Right lobe of liver (tissue), 4 donors: ENCODE measurements around the gene PHLDB2.

Source experiments
- CTCF ChIP-seq, 4 donors: fragments of 200-600 bp in 3 of 4; fragments of 450-650 bp in 1 of 4; IDR thresholded peaks; one replicate each; pipeline versions ENCODE4 v1.5.1 to v1.8.0; 2016 to 2022; ENCODE audit warnings: antibody characterized with exemption in 4 of 4, mild to moderate bottlenecking in 2 of 4
- POLR2A ChIP-seq: fragments of 450-650 bp; IDR thresholded peaks from one replicate; pipeline ENCODE4 v1.6.1; 2017; ENCODE audit warnings: antibody characterized with exemption, mild to moderate bottlenecking
- donor health status: DM: no; HTN: no; CAD: no.
- donor health status: DM: no; HTN: no; CAD: no.
- donor health status: DM: no; HTN: yes; CAD: no.

DNA sequence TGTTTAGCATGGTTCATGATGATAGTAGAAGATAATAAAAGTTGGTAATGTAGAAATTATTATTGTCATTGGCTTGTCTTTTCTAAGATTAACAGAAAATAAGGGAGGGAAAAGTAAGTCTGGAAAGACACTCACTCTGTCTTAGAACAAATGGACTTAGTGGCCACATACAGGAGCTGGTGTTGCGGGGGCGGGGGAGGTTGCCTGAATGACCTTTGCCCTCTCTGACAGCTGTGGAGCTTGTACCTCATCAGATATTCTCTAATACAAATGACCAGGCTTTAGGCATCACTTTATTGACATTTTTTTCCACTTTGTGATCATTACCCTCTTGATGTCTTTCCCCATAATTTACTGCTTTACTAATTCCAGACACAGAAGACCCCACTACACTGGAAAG is 145.6 kb downstream of the PHLDB2 start:
- TF ChIP-seq POLR2A (no peak), CTCF (IDR thresholded peaks at IDR 0.05) (no peak)
